K562 (cell line): ENCODE data around the gene PLEKHA8. TPM values are rescaled to one million over a fixed set of nuclear protein-coding genes. Genes with fewer than 3 reads are reported as not detected.
A peak's percentile ranks its signal among the peaks of the same experiment; 100 is the strongest.

Source experiments
- ATAC-seq: fragments of 200-7000 bp; cut with Tn5 transposase; 3 replicates; pipeline ENCODE4 v1.9.1; 2020; ENCODE audit warnings: moderate library complexity
- BruUV-seq: library from RNA; stranded (reverse); fragments of 400-500 nt; replicated peaks from 2 replicates; lab custom pipeline; 2021; lab: Mats Ljungman, UMichigan
- CTCF ChIA-PET: fragments of 300-600 bp; formaldehyde crosslinking; extraction: SDS; loops from one replicate; lab custom pipeline; 2021; ENCODE audit warnings: low intra/inter-chr PET ratio; lab: Yijun Ruan, JAX
- POLR2A ChIA-PET: fragments of 300-600, 350-650 bp; sonication (Branson Sonifier 250); formaldehyde crosslinking; extraction: SDS; loops from one replicate; lab custom pipeline; 2021; ENCODE audit warnings: antibody characterized with exemption, inconsistent platforms; lab: Yijun Ruan, JAX
- DNase-seq, 4 experiments: peaks; one replicate each; pipeline versions ENCODE4 v3.0.0 to v3.0.0-alpha.2; 2011 to 2018; ENCODE audit warnings: low spot score in 3 of 4, mixed read lengths in 3 of 4; ENCODE audit errors: extremely low read depth in 1 of 4
- FAIRE-seq: peaks from 2 replicates; lab custom pipeline; 2011; peaks lifted over from hg19 to GRCh38; lab: Jason Lieb, UNC
- H2AFZ ChIP-seq: 2 replicates; pipeline ENCODE4 v1.6.0; 2011; ENCODE audit warnings: low read depth, low read length, control low read depth, inconsistent platforms
- H3K27ac ChIP-seq: fragments of 200-600 bp; 3 replicates; pipeline ENCODE4 v1.8.0; 2011; ENCODE audit warnings: low read depth, mild to moderate bottlenecking, control low read depth, inconsistent platforms, low read length, moderate library complexity, mixed read lengths; ENCODE audit errors: extremely low read depth
- H3K27me3 ChIP-seq, 2 experiments: fragments of 300-600 bp in 1 of 2; 2 replicates in 1 of 2; 3 replicates in 1 of 2; pipeline versions ENCODE4 v1.6.0 to v1.8.0; 2011; ENCODE audit warnings: inconsistent platforms in 2 of 2, low read length in 2 of 2, mild to moderate bottlenecking in 1 of 2, mixed read lengths in 1 of 2, moderate library complexity in 1 of 2; ENCODE audit not compliant: control insufficient read depth in 2 of 2, insufficient read depth in 2 of 2
- H3K36me3 ChIP-seq: fragments of 300-600 bp; 3 replicates; pipeline ENCODE4 v1.8.0; 2011; ENCODE audit warnings: mild to moderate bottlenecking, low read length, inconsistent platforms; ENCODE audit not compliant: control insufficient read depth, insufficient read depth
- H3K4me1 ChIP-seq, 2 experiments: fragments of 200-600 bp in 1 of 2; replicated peaks in 1 of 2; 2 replicates in 1 of 2; 3 replicates in 1 of 2; pipeline versions ENCODE4 v1.5.1 to v1.8.0; 2011; ENCODE audit warnings: inconsistent platforms in 2 of 2, low read length in 2 of 2, mild to moderate bottlenecking in 1 of 2, mixed read lengths in 1 of 2, moderate library complexity in 1 of 2; ENCODE audit not compliant: control insufficient read depth in 2 of 2, insufficient read depth in 2 of 2
- H3K4me2 ChIP-seq: 2 replicates; pipeline ENCODE4 v1.6.1; 2011; ENCODE audit warnings: low read length, control low read depth, inconsistent platforms, mixed read lengths; ENCODE audit not compliant: insufficient read depth
- H3K4me3 ChIP-seq: fragments of 200-600 bp; sonication (generic), shearing (Covaris generic); 2 replicates; pipeline ENCODE4 v1.5.1; 2016; ENCODE audit warnings: control low read depth, inconsistent platforms
- H3K79me2 ChIP-seq: fragments of 200-600 bp; 3 replicates; pipeline ENCODE4 v1.8.0; 2011; ENCODE audit warnings: low read length, inconsistent platforms; ENCODE audit not compliant: control insufficient read depth, insufficient read depth
- H3K9ac ChIP-seq, 2 experiments: 2 replicates each; pipeline versions ENCODE4 v1.6.0 to v1.6.1; 2011; ENCODE audit warnings: low read depth in 2 of 2, low read length in 2 of 2, control low read depth in 1 of 2, inconsistent platforms in 1 of 2, mild to moderate bottlenecking in 1 of 2, mixed read lengths in 1 of 2; ENCODE audit not compliant: insufficient read depth in 1 of 2
- H3K9me1 ChIP-seq: one replicate; pipeline ENCODE4 v1.6.0; 2011; ENCODE audit warnings: inconsistent platforms, mild to moderate bottlenecking, low read length, moderate library complexity; ENCODE audit not compliant: control insufficient read depth, insufficient read depth
- H3K9me3 ChIP-seq: replicated peaks from 2 replicates; pipeline ENCODE4 v1.5.1; 2011; ENCODE audit warnings: low read depth, low read length, inconsistent platforms; ENCODE audit not compliant: control insufficient read depth, insufficient read depth
- H4K20me1 ChIP-seq: replicated peaks from 2 replicates; pipeline ENCODE4 v1.6.1; 2011; ENCODE audit warnings: low read length, inconsistent platforms, mixed read lengths; ENCODE audit not compliant: control insufficient read depth, insufficient read depth
- COPS2 ChIP-seq: fragments of 450-650 bp; conservative IDR thresholded peaks from 2 replicates; pipeline ENCODE4 v1.6.1; 2016; ENCODE audit warnings: mild to moderate bottlenecking, moderate library complexity
- GATAD2A ChIP-seq: fragments of 450-650 bp; IDR thresholded peaks from 2 replicates; pipeline ENCODE4 v1.6.1; 2017
- ID3 ChIP-seq, 2 experiments: fragments of 250-450 bp in 1 of 2; fragments of 450-650 bp in 1 of 2; sonication (Bioruptor Pico) in 1 of 2; IDR thresholded peaks; 2 replicates each; pipeline versions ENCODE4 v1.6.1 to v1.8.0; 2016 to 2021; ENCODE audit warnings: mild to moderate bottlenecking in 2 of 2, moderate library complexity in 2 of 2, missing compliant biosample characterization in 1 of 2, missing genetic modification characterization in 1 of 2
- PML ChIP-seq: IDR thresholded peaks from 2 replicates; pipeline ENCODE4 v1.6.1; 2012; ENCODE audit warnings: low read length, inconsistent platforms
- RBM17 ChIP-seq: fragments of 200-400 bp; formaldehyde crosslinking; IDR thresholded peaks from 2 replicates; pipeline ENCODE4 v1.6.1; 2017; ENCODE audit warnings: low read depth, mild to moderate bottlenecking, low read length, borderline replicate concordance
- RUNX1 ChIP-seq: sonication (generic); IDR thresholded peaks from 2 replicates; pipeline ENCODE4 v1.6.1; 2016; ENCODE audit warnings: antibody characterized with exemption, low read depth
- XRCC3 ChIP-seq: fragments of 450-650 bp; IDR thresholded peaks from 2 replicates; pipeline ENCODE4 v1.6.1; 2017; ENCODE audit warnings: mild to moderate bottlenecking, moderate library complexity
- ZC3H4 ChIP-seq: sonication (generic); formaldehyde crosslinking; IDR thresholded peaks from 2 replicates; pipeline ENCODE4 v1.9.0; 2021; ENCODE audit warnings: missing genetic modification reagents, borderline replicate concordance
- ZNF143 ChIP-seq: sonication (generic); formaldehyde crosslinking; IDR thresholded peaks from 2 replicates; pipeline ENCODE4 v1.9.0; 2022; ENCODE audit warnings: mild to moderate bottlenecking, missing genetic modification reagents
- ZNF639 ChIP-seq, 2 experiments: fragments of 200-800 bp in 1 of 2; sonication (Bioruptor generic) in 1 of 2; sonication (generic) in 1 of 2; formaldehyde crosslinking in 1 of 2; IDR thresholded peaks in 1 of 2; conservative IDR thresholded peaks in 1 of 2; 2 replicates each; pipeline versions ENCODE4 v1.5.0 to v1.6.1; 2016 to 2020; ENCODE audit warnings: missing compliant biosample characterization in 1 of 2, missing genetic modification characterization in 1 of 2, missing genetic modification reagents in 1 of 2
- ZZZ3 ChIP-seq: fragments of 450-650 bp; IDR thresholded peaks from 2 replicates; pipeline ENCODE4 v1.6.1; 2016; ENCODE audit warnings: antibody characterized with exemption, mild to moderate bottlenecking, moderate library complexity
- WGBS: fragments of 100-300 bp; shearing (Covaris generic); methylation state at CpG from one replicate; pipeline ENCODE4 v1.1.6; 2016; ENCODE audit warnings: low coverage, mixed read lengths; ENCODE audit not compliant: insufficient coverage; ENCODE audit errors: missing lambda C conversion rate; 5-methylcytosine and 5-hydroxymethylcytosine counted together
- in situ Hi-C: fragments of 300-500 bp; cut with MboI; formaldehyde crosslinking; loops from 4 replicates; pipeline ENCODE4 v1.15.0; 2018; ENCODE audit warnings: inconsistent platforms, mixed read lengths
- intact Hi-C: fragments of 100-400 bp; cut with micrococcal nuclease; formaldehyde crosslinking; loops from 2 replicates; pipeline ENCODE4 v1.14.2; 2022
- polyA plus RNA-seq, 8 experiments: library from polyadenylated mRNA; depleted of rRNA in 4 of 8; stranded (reverse) in 5 of 8; unstranded in 3 of 8; fragments of >200 nt; fragmentation: Nextera tagmentation in 2 of 8; fragmentation: Illumina TruSeq in 1 of 8; extraction: Ambion mirVana in 2 of 8; extraction: Trizol in 1 of 8; gene quantifications; 2 replicates each; pipeline versions ENCODE4 v1.2.1 to v1.2.3, GENCODE V29; 2011 to 2014; ENCODE audit warnings: inconsistent platforms in 1 of 8, missing spikeins in 1 of 8
- total RNA-seq, 7 experiments: library from RNA; depleted of rRNA in 6 of 7; stranded (reverse); fragments of >200 nt in 6 of 7; fragmentation: Illumina TruSeq in 2 of 7; extraction: Trizol in 2 of 7; gene quantifications; 2 replicates each; pipeline versions ENCODE4 v1.2.1 to v1.2.3, GENCODE V29; 2011 to 2021; ENCODE audit warnings: low replicate concordance in 1 of 7

Gene PLEKHA8
- total and polyA plus RNA-seq, 9 of the 15 experiments (the other 6 are each of a cell fraction or from before 2014, with no cell fraction given): 3.2 to 16.3 (median 11.8) TPM

- ATAC-seq (no peak), FAIRE-seq (no peak), DNase-seq (no peak)
- Histone ChIP-seq H3K4me3 (no peak overlapping the region), H3K27me3 (no peaks in the 10 kb centered on the region), H3K79me2 (no peaks in the 10 kb centered on the region), H2AFZ (no peak overlapping the region), H3K9ac (no peak overlapping the region), H3K9me3 (no peaks in the 10 kb centered on the region), H3K27ac (no peak overlapping the region)
- in situ Hi-C loops: no loop called here
- WGBS: 70% methylated on average over 3 of the region's 3 CpGs
- TF ChIP-seq COPS2 (no peak), ID3 (CRISPR knock-in tag; IDR thresholded peaks at IDR 0.05) (no peak), ID3 (tag; IDR thresholded peaks at IDR 0.05) (peak; percentile 84)
- TF ChIP-seq, all 486 proteins: peak for 1
- Histone ChIP-seq H3K4me1 (peaks cover 0 to 4% of the 10 kb centered on the region in 2 experiments; a peak in 2 of 5 replicates), H4K20me1 (no peaks in the 10 kb centered on the region), H3K9me1 (no peaks in the 10 kb centered on the region), H3K4me2 (no peak overlapping the region), H3K36me3 (peaks cover 34% of the 10 kb centered on the region)
- intact Hi-C loops: no loop called here
- ChIA-PET CTCF (no interaction called here), POLR2A (interaction anchor here (0.8 to 1.0 kb wide), 2 partner anchors 9 to 31 kb away, joined by 4 to 6 read pairs; no protein-coding TSS in a partner anchor)
- BruUV-seq: no TSS peak
These were observed 18.0 kb downstream of the PLEKHA8 start for GRCh38 chr7:30046127-30046770.

- 41% methylated on average over 2 of the region's 2 CpGs for WGBS
- in situ Hi-C loops (no loop called here), intact Hi-C loops (no loop called here)
- DNase-seq (no peak), FAIRE-seq (no peak), ATAC-seq (no peak)
- Histone ChIP-seq H3K27me3 (no peaks in the 10 kb centered on the region), H3K27ac (no peak overlapping the region), H3K79me2 (no peaks in the 10 kb centered on the region), H3K4me2 (no peak overlapping the region), H3K4me1 (peaks cover 0 to 4% of the 10 kb centered on the region in 2 experiments; a peak in 2 of 5 replicates), H3K4me3 (no peak overlapping the region), H2AFZ (no peak overlapping the region), H3K9me3 (no peaks in the 10 kb centered on the region), H3K9me1 (no peaks in the 10 kb centered on the region), H3K9ac (no peak overlapping the region), H4K20me1 (no peaks in the 10 kb centered on the region), H3K36me3 (peaks cover 35% of the 10 kb centered on the region)
- no peak for TF ChIP-seq ZZZ3
- TF ChIP-seq ZC3H4 (CRISPR knock-in tag): no peak
- no peak for TF ChIP-seq XRCC3
- TF ChIP-seq PML: no peak
- no peak for TF ChIP-seq RUNX1
- no peak for TF ChIP-seq ZNF143
- no peak for TF ChIP-seq RBM17
- TF ChIP-seq GATAD2A: no peak
- TF ChIP-seq ZNF639 (CRISPR knock-in tag; conservative IDR thresholded peaks at IDR 0.05 in 1 of 2, IDR thresholded peaks at IDR 0.05 in 1 of 2): no peak
- ChIA-PET POLR2A (interaction anchor here (0.6 to 1.0 kb wide), 4 partner anchors 10 to 479 kb away, joined by 3 to 6 read pairs (median 4); no protein-coding TSS in a partner anchor), CTCF (no interaction called here)
- no TSS peak for BruUV-seq
These were observed 18.9 kb downstream of the PLEKHA8 start for GRCh38 chr7:30047124-30047523.
